GM23338 (cell line): Measurements from ENCODE around the gene UBE3A. TPM values are rescaled to one million over a fixed set of nuclear protein-coding genes. Genes with fewer than 3 reads are reported as not detected.

Source experiments
- ATAC-seq: fragments of 200-7000 bp; cut with Tn5 transposase; 3 replicates; pipeline ENCODE4 v1.9.1; 2020
- DNase-seq: peaks from one replicate; pipeline ENCODE4 v3.0.0-alpha.2; 2015; ENCODE audit warnings: low spot score
- H2AFZ ChIP-seq: fragments of 200-600 bp; sonication (generic); 2 replicates; pipeline ENCODE4 v1.8.0; 2016; ENCODE audit warnings: antibody characterized with exemption, mild to moderate bottlenecking, moderate library complexity
- H3F3A ChIP-seq: fragments of 200-600 bp; sonication (generic); replicated peaks from 2 replicates; pipeline ENCODE4 v1.8.0; 2017; ENCODE audit warnings: antibody characterized with exemption, mixed run types, low read depth
- H3K27ac ChIP-seq: fragments of 200-600 bp; sonication (generic); 2 replicates; pipeline ENCODE4 v1.6.1; 2016; ENCODE audit warnings: low read depth
- H3K27me3 ChIP-seq: fragments of 200-600 bp; sonication (generic); 2 replicates; pipeline ENCODE4 v1.8.0; 2016; ENCODE audit warnings: mild to moderate bottlenecking, mixed run types, moderate library complexity; ENCODE audit not compliant: insufficient read depth
- H3K36me3 ChIP-seq: fragments of 200-600 bp; sonication (generic); 2 replicates; pipeline ENCODE4 v1.8.0; 2016; ENCODE audit warnings: mild to moderate bottlenecking; ENCODE audit not compliant: insufficient read depth
- H3K4me1 ChIP-seq: fragments of 200-600 bp; sonication (generic); 2 replicates; pipeline ENCODE4 v1.8.0; 2016; ENCODE audit warnings: mild to moderate bottlenecking, moderate library complexity; ENCODE audit not compliant: insufficient read depth
- H3K4me2 ChIP-seq: fragments of 200-600 bp; sonication (generic); 2 replicates; pipeline ENCODE4 v1.7.1; 2017; ENCODE audit warnings: mixed run types
- H3K4me3 ChIP-seq: fragments of 200-600 bp; sonication (generic); 2 replicates; pipeline ENCODE4 v1.6.1; 2016; ENCODE audit warnings: mixed run types
- H3K79me2 ChIP-seq: fragments of 200-600 bp; sonication (generic); replicated peaks from 2 replicates; pipeline ENCODE4 v1.8.0; 2017; ENCODE audit warnings: mild to moderate bottlenecking; ENCODE audit not compliant: insufficient read depth
- H3K9me2 ChIP-seq: fragments of 200-600 bp; sonication (generic); 2 replicates; pipeline ENCODE4 v1.8.0; 2017; ENCODE audit not compliant: insufficient read depth
- H4K20me1 ChIP-seq: fragments of 200-600 bp; sonication (generic); replicated peaks from 2 replicates; pipeline ENCODE4 v1.8.0; 2017; ENCODE audit warnings: mild to moderate bottlenecking; ENCODE audit not compliant: insufficient read depth
- H3K27ac Mint-ChIP-seq: 2 replicates; pipeline ENCODE4 v1.8.0; 2020; ENCODE audit warnings: inconsistent platforms, mild to moderate bottlenecking, moderate library complexity, mixed read lengths
- H3K27me3 Mint-ChIP-seq: 3 replicates; pipeline ENCODE4 v1.8.0; 2022; ENCODE audit warnings: low read depth, mild to moderate bottlenecking, moderate library complexity, mixed read lengths, inconsistent platforms; ENCODE audit not compliant: insufficient read depth, poor library complexity
- H3K36me3 Mint-ChIP-seq: 3 replicates; pipeline ENCODE4 v1.8.0; 2021; ENCODE audit warnings: low read depth, mild to moderate bottlenecking, inconsistent platforms, moderate library complexity, mixed read lengths
- H3K4me1 Mint-ChIP-seq: 3 replicates; pipeline ENCODE4 v1.8.0; 2020; ENCODE audit warnings: mild to moderate bottlenecking, inconsistent platforms, mixed read lengths
- H3K4me3 Mint-ChIP-seq: 3 replicates; pipeline ENCODE4 v1.8.0; 2021; ENCODE audit warnings: moderate library complexity, mild to moderate bottlenecking, inconsistent platforms, mixed read lengths
- H3K9me3 Mint-ChIP-seq: 3 replicates; pipeline ENCODE4 v1.8.0; 2020; ENCODE audit warnings: moderate library complexity, mild to moderate bottlenecking, inconsistent platforms, mixed read lengths
- CREB1 ChIP-seq: fragments of 250-450 bp; sonication (Bioruptor Pico); IDR thresholded peaks from 2 replicates; pipeline ENCODE4 v1.5.0; 2020; ENCODE audit warnings: low read depth, mild to moderate bottlenecking, moderate library complexity
- ETS1 ChIP-seq: IDR thresholded peaks from 2 replicates; pipeline ENCODE4 v1.6.1; 2016; ENCODE audit warnings: antibody characterized with exemption
- EZH2 ChIP-seq: fragments of 200-600 bp; sonication (generic); IDR thresholded peaks from one replicate; pipeline ENCODE4 v1.8.0; 2017; ENCODE audit warnings: antibody characterized with exemption, mild to moderate bottlenecking, low read depth; ENCODE audit not compliant: unreplicated experiment
- JUNB ChIP-seq: IDR thresholded peaks from one replicate; pipeline ENCODE4 v1.6.1; 2016; ENCODE audit warnings: antibody characterized with exemption; ENCODE audit not compliant: unreplicated experiment
- NANOG ChIP-seq: IDR thresholded peaks from 2 replicates; pipeline ENCODE4 v1.6.1; 2016; ENCODE audit warnings: antibody characterized with exemption, borderline replicate concordance
- POLR2AphosphoS5 ChIP-seq: IDR thresholded peaks from 2 replicates; pipeline ENCODE4 v1.6.1; 2016; ENCODE audit warnings: antibody characterized with exemption, low read depth
- REST ChIP-seq: IDR thresholded peaks from one replicate; pipeline ENCODE4 v1.6.1; 2018; ENCODE audit warnings: antibody characterized with exemption; ENCODE audit not compliant: unreplicated experiment
- STAT1 ChIP-seq: IDR thresholded peaks from one replicate; pipeline ENCODE4 v1.6.1; 2016; ENCODE audit warnings: antibody characterized with exemption; ENCODE audit not compliant: unreplicated experiment
- ZNF114 ChIP-seq: fragments of 250-450 bp; sonication (Bioruptor Pico); IDR thresholded peaks from 2 replicates; pipeline ENCODE4 v1.5.0; 2020; ENCODE audit warnings: mild to moderate bottlenecking, moderate library complexity
- ZNF331 ChIP-seq: fragments of 250-450 bp; sonication (Bioruptor Pico); IDR thresholded peaks from 2 replicates; pipeline ENCODE4 v1.5.0; 2020; ENCODE audit warnings: low read depth, mild to moderate bottlenecking, moderate library complexity
- ZNF462 ChIP-seq: fragments of 250-450 bp; sonication (Bioruptor Pico); IDR thresholded peaks from 2 replicates; pipeline ENCODE4 v1.5.0; 2020; ENCODE audit warnings: mild to moderate bottlenecking, moderate library complexity
- polyA plus RNA-seq: library from polyadenylated mRNA; unstranded; fragments of >200 nt; fragmentation: Nextera tagmentation; extraction: Ambion mirVana; gene quantifications from 2 replicates; pipeline ENCODE4 v1.2.1, GENCODE V29; 2016
- total RNA-seq: library from RNA; depleted of rRNA; stranded (reverse); fragments of >200 nt; shearing (Covaris generic); gene quantifications from 2 replicates; pipeline ENCODE4 v1.2.3, GENCODE V29; 2014

The UBE3A gene
- total and polyA plus RNA-seq, 2 experiments from 2014 or later, result 96.1 to 150 TPM

- DNase-seq, result no peak
- no peaks in the 10 kb centered on the region for H4K20me1 ChIP-seq
- Mint-ChIP-seq H3K4me3 (no peak overlapping the region), H3K27ac (no peak overlapping the region), H3K4me1 (peaks cover 46% of the 10 kb centered on the region), H3K36me3 (peaks cover 53% of the 10 kb centered on the region), H3K27me3 (peaks cover 2% of the 10 kb centered on the region), H3K9me3 (no peaks in the 10 kb centered on the region)
- H3K4me2 ChIP-seq, result no peak overlapping the region
- H3K36me3 ChIP-seq, result no peaks in the 10 kb centered on the region
- TF ChIP-seq EZH2, result no peak
- no peak for TF ChIP-seq ZNF331 (CRISPR knock-in tag)
- TF ChIP-seq JUNB, result no peak
- no peak for TF ChIP-seq ZNF462
- TF ChIP-seq NANOG, result no peak
- no peak for TF ChIP-seq REST
- no peak for TF ChIP-seq ETS1
- TF ChIP-seq POLR2AphosphoS5, result no peak
- no peak for TF ChIP-seq CREB1
- TF ChIP-seq ZNF114 (CRISPR knock-in tag), result no peak
- TF ChIP-seq STAT1, result no peak
- H3F3A ChIP-seq, result no peaks in the 10 kb centered on the region
- H3K9me2 ChIP-seq, result no peaks in the 10 kb centered on the region
- 0 out of 2 replicates have a peak overlapping the region, but pooled peaks have one; percentile 1 for H3K27ac ChIP-seq
- H3K79me2 ChIP-seq, result peaks cover 80% of the 10 kb centered on the region
- H3K27me3 ChIP-seq, result no peaks in the 10 kb centered on the region
- H2AFZ ChIP-seq, result no peak overlapping the region
- ATAC-seq, result no peak
- H3K4me1 ChIP-seq, result peaks cover 27% of the 10 kb centered on the region
- no peak overlapping the region for H3K4me3 ChIP-seq
These were observed 37.3 kb downstream of the UBE3A start for GRCh38 chr15:25401501-25401900.
